NCI-H2107 treated with DMSO at 0.1 percent for 48 hours (cell line): Measurements from ENCODE around the gene DBH.
A peak's percentile ranks its signal among the peaks of the same experiment; 100 is the strongest.
"Not testable (repeated sequence)": the region's sequence is repeated elsewhere in the genome, so short reads cannot be mapped to it uniquely, and the experiment has no call there.

Experiments
- DNase-seq: peaks from one replicate; lab custom pipeline; 2025; ENCODE audit not compliant: unreplicated experiment; lab: John Stamatoyannopoulos, UW

DBH gene

DNA sequence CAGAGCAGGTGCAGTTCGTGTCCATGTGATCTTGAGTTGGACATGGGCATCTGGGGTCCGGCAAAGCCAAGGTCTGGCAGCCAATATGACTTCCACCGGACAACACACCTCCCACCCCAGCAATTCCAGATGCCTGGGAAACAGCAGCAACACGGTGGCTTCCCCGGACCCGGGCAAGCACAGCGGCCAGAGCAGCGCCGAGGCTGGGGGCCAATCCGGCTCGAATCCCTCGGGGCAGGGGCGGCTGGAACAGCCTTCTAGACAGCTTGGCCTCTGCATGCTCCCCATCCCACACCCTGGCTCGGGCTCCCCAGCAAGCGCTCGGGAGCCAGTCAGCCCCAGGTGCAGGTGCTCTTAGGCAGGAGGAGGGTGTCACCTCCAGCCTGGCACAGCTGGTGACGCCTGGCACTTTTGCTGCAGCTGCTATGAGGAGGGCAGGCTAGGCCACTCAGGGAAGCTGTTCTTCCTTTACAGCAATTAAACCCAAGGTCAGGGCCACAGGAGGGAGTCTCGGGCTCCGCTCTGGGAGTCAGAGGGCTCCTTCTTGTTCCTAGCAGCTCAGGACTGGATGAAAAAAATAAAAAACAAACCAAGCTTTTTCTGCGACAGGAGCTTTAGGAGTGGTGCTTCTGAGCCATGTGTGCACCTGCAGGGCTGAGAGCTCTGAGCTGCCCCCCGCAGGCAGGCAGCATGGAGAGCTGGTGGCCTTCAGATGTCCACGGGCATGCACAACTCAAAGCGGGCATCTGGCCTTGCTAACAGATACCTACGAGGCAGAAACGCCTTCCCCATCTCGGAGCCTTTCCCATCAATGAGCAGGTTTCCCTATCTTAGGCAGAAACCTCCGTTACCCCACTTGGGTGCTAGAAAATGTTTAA is 28.2 kb downstream of the DBH start:
- peak; percentile 89 for DNase-seq

DNA sequence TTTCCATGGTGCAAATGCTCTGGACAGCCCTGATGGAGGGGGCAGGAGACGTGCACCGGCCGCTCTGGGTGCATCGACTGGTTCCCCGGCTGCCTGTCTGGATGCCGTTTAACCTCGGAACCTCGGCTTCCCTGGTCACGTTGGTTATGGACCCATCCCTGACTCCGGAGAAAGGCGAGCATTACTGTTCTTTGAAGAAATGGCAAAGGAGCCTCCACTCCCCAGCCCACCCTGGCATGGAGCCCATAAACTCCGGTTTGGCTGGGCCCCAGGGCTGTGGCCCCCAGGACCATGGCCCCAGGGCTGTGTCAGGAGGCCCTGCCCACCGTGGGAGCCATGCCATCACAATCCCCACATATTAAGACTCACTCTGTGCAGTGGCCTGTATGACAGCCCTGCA is 28.9 kb downstream of the DBH start:
- DNase-seq: no peak

DNA sequence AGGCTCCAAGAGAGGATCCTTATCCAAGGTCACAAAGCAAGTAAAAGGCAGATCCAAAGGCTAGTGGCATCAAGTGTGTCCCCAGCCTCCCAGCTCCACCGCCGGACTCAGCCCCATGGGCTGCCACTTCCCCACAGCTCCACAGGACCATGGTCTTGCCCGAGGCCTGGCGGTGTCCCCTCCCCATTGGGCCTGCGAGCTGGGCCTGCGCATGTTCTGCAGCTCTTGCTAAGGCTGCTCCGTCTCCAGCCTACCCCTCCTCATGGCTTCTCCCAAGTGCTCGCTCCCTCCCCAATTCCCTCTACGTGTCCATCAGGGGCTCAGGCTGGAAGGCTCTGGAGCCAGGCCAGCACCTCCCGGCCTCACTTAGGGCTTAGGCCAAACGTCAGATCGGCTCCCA is 29.4 kb downstream of the DBH start:
- no peak for DNase-seq

DNA sequence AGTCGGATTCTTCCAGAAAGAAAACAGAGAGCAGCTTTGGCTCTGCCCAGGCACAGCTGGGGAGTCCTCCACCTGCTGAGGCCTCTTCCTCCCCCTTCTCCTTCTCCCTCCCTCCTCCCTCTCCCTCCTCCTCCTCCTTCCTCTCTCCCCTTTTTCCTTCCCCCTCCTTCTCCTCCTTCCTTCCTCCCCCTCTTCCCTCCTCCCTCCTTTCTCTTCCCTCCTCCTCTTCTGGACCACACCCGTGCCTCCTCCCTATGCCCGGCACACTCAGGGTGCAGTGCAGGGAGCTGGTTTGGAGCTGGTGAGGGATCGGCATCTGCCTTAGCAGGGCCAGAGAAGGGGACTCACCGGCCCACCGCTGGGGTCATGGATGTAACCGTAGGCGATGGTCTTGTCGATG is 30.2 kb downstream of the DBH start:
- DNase-seq: no peak

DNA sequence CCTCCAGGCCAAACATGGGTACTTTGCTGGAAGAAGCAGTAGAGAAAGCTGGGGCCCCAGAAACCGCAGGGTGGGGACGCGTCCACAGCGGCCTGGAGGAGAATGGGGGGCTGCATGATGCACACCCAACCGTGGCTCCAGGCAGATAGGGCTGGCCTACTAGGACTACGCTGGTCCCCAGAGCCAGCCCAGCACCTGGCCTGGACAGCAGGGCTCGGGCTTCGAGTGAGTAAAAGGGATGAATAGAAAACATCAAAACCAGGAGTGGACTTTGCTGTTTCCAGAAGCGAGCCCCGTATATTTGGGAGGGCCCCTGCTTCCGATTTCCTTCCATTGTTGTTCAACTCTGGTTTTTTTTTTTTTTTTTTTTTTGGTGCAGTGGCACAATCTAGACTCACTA is 30.7 kb downstream of the DBH start:
- no peak for DNase-seq

DNA sequence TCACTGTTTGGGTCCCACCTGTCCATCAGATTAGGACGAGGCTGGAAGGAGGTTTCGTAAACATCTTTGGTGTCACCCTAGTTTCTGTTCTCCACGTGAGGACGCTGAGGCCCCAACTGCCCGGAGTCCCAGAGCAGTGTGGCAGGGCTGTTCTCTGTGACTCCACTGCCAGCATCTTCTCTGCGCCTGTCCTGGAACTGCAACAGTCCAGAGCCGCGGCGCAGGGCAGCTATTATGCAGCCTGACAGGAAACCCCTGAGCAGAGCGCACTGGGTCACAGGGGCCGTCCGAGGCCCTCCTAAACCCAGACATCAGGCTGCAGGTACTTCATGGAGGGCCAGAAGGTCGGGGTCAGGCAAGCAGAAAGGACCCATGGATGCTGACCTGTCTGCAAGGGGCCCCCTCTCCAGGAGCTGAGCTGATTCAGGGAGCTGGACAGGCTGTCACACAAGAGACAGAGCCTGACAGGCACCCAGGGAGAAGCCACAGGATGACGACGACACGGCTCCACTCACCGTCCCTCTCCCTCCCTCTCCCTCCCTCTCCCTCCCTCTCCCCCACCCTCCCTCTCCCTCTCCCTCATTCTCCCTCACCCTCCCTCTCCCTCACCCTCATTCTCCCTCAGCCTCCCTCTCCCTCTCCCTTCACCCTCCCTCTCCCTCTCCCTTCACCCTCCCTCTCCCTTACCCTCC is 31.7 kb downstream of the DBH start:
- no peak for DNase-seq

DNA sequence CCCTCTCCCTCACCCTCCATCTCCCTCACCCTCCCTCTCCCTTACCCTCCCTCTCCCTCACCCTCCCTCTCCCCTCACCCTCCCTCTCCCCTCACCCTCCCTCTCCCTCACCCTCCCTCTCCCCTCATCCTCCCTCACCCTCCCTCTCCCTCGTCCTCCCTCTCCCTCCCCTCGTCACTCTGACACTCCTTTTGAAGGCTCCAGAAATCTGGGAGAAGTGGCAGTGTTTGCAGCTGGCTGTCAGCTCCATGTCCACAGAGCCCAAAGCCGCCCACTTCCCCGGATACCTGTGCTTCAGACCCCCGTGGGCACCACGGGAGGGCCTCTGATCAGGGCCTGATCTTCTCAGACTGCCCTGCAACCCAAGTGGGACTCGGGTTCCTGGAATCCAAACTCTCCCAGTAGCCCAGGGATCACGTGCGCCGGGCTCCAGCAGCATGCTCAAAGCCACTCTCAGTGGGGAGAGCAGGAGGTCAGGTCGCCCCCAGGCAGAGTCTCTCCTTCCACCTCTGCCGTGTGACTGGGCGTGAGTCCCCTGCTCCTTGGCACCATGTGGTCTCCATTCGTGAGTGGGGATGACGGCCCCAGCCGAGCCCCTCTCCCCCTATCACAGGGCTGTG is 33.1 kb downstream of the DBH start:
- no peak for DNase-seq

DNA sequence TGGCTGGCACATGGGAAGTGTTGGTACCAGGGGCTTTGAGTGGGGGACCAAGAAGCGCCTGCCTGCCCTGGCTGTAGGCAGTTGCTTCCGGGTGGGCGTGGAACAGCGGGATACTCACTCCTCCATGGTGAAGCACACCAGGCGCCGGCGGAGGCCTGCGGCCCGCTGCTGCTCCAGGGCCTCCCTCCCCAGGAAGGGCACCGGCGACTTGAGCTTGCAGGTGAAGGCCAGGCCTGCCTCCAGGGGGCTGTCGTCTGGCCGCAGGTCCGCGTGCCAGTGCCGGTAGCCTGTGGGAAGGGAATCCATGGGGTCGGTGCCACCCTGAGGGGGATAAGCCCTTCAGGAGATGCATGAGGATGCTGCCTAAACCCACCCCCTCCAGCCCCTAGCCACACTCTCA is 34.3 kb downstream of the DBH start:
- no peak for DNase-seq

DNA sequence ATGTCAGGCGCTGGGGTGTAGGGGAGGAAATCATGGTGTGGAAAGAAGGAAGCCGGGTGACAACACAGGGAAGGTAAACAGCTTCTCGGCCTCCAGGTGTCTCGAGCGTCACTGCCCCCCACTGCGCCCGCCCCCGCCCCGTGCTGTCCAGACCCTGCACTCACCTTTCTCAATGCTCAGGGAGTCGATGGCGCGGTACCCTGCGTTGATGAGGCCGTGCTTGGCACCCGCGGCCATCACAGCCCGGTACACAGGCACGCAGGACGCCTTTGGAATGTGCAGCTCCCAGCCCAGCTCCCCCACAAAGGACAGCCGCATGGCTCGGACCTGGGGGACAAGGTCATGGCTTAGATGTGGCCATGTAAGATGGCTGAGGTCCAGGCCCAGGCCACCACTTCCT is 35.2 kb downstream of the DBH start:
- no peak for DNase-seq

DNA sequence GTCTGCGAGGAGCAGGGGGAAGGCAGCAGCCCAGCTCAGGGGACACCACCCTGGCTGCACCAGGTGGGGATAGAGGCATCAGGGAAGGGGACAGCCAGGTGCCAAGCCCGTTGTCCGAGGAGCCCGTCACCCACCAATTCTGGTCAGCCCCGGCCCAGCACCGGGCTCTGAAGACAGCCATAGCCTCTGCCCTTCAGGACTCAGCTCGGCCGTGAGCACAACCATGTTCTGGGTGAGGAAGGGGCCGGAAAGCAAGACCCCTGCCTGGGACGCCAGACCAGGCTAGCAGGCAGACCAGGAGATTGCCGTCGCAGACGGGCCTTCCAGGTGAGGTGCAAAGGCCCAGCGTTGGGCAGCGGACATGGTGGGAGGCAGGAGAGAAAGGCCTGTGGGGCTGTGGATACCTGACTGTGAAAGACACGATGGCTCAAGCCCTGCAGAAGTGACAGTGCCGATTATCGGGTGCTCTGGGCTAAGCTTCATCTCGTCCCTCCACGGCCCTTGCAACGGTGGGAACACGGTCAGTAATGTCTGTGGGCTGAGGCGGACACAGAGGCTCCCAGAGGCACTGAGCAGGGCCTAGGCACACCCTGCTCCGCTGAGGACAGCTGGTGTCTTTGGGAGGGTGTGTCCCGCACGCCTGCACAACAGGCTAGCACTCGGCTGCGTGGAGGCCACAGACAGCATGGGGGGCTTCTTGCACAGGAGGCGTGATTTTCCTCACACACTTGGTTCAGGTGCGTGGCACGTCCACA is 36.5 kb downstream of the DBH start:
- DNase-seq: no peak

DNA sequence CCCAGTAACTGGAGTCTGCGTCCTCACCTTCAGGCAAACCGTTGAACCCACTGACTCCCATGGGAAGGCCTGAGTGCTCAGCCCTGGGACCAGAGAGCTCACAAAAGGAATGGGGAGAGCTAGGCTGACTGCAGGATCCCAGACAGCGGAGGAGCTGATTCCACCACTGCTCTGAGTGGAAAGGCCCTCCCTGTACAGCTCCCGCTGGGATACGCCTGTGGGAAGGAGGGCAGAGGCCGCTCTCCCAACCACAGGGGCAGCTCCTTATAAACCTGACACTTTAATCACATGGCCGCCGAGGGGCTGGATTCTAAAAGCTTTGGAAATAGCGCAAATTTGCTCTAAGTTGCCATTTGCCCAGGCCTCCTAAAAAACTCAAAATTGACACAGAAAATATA is 37.1 kb downstream of the DBH start:
- peak; percentile 66 for DNase-seq

DNA sequence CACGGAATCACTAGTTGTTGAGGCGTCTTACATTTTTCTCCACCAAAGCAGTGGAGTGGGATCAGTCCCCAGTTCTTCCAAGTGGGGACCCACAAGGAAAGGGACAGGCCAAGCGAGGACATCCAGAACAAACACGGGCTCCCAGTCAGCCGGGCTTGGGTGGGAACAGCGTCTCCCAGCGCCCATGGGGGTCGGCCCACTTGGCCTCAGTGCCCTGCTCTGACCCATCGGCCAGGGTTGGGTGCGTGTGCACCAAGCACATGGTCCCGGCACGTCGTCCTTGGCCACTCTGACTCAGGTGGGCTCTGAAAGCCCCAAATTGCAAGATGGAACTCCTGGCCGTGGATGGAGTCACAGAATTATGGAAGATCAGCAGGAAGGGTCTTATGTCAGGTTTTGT is 37.9 kb downstream of the DBH start:
- DNase-seq: no peak

DNA sequence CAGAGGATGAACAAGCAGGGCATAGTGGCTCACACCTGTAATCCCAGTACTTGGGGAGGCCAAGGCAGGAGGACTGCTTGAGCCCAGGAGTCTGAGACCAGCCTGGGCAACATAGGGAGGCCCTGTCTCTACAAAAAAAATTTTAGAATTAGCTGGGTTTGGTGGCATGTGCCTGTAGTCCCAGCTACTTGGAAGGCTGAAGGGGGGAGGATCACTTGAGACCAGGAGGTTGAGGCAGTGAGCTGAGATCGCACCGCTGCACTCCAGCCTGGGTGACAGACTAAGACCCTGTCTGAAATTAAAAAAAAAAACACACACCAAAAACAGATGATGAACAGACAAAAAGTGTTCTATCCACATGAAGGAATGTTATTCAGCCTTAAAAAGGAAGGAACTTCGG is 39.6 kb downstream of the DBH start:
- not testable (repeated sequence) for DNase-seq

DNA sequence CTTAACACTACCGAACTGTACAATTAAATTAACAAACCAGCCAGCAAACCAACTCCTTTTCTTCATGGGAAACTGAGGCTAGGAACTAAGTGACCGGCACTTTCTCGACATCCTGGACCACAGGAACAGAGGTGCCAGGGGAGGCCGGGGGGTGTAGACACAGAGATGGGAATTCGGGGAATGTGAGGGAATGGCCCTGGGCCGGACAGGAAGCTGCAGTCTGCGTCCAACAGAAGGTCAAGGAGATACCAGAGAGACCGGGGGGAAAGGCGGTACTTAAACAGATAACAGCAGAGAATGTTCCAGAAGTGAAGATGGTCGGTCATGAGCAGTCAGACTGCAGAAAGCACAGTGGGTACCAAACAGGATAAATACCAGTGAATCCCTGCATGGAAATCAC is 40.3 kb downstream of the DBH start:
- no peak for DNase-seq

DNA sequence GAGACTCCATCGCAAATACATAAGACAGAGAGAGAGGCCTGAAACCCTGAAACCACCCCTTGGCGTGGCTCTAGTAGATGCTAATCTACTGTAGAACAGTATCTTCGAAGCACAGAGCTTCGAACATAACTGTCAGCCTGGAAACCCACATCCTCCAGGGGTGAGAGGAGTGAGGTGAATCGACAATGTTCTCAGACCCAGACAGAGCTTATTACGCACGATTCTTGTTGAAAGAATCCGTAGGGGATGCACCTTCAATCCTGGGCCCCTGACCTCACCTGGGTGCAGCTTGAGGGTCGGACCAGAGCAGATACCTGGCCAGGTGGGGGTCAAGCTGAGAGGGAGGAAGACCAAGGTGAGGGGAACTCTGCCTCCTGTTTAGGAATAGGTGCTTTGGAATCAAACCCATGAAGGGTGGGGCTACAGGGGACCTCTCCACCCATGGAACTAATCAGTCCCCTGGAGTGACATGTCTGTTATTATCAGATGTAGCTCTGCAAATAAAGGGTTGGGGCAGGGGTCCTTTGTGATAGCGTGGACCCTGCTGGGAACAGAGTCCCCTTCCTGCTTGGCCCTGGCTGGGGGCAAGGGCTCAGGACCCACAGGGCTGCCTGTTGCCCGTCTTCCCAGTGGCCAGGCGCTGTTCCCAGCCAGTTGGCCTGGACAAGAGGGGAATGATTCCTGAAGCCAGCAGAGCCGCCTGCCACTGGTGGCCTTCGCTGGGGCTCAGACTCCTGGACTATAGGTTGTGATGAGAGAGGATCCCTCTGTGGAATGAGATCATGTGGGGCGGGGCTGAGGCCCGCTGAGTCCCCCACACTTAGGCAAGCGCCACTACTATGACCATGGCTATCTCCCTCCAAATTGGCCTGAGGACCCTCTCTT is 41.2 kb downstream of the DBH start:
- no peak for DNase-seq

DNA sequence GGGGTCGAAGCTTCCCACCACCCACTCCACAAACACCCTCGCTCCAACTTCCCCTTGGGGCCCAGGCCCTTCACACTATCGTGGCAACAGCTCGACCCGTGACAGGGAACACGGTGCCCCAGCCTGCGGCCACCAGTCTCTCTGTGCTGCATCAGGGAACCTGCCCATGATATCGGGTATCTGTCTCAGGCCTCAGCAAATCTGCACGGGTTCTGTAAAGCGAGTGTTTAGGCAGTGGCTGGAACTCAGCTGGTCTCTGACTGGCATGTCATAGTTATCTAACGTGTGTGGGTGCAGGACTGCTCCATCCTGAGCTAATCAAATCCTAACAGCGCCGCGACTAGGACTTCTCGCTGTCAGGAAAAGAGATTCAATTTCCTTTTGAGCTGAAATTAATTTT is 42.9 kb downstream of the DBH start:
- no peak for DNase-seq

DNA sequence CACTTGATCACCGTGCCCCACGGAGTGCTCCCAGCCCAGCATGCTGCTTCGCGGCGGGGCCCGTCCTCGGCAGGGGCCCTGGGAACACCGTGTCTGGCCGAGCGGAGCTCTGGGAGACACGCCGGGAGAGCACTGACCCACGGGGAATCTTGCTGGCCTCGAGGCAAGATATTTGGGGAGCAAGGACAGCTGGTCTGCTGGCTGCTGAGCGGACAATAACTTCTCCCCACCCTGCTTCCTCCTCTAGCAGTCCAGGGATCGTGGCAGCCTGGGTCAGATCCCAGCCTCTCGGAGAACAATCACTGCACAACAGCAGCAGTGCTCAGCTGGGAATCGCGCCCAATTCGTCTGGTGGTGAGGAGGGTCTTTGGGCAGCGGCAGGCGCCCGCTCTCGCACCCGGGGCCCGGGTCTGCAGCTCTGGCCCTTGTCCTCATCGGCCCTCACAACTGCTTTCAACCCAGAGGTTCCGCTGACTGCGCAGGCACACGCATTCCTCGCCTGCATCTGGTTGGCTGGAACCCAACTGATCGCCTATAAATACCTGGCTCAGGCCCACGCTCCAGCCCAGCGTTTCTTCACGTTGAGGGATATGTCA is 43.4 kb downstream of the DBH start:
- no peak for DNase-seq

DNA sequence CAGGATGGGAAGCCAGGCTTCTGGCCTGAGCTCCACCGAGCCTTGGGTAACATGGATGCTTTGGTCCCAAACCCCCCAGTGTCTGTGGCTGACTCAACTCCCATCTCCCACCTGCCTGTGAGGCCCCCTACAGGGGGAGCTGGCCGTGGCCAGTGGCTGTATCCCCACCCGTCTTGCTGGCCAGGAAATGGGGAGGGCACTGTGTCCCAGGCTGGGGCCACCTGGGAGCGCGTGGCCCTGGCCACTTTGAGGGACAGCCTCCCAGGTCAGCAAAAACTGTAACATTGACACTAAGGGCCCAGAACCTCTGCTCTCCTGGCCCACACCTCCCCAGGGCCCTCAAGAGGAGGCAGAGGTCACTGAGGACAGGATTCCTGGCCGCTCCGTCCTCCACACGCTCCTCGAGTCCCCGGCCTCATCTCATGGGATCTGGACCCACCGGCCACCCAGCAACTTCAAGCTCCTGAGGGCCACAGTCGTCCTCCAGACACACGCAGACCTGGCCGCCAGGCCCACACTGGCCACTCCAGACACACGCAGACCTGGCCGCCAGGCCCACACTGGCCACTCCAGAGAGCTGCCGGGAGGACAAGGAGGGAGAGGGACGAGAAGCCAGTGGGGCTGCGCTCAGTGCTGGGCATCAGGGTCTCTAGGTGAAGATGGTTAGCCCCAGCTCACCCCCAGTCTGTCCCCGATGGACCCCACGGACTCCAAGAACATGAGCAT is 44.2 kb downstream of the DBH start:
- DNase-seq: no peak

DNA sequence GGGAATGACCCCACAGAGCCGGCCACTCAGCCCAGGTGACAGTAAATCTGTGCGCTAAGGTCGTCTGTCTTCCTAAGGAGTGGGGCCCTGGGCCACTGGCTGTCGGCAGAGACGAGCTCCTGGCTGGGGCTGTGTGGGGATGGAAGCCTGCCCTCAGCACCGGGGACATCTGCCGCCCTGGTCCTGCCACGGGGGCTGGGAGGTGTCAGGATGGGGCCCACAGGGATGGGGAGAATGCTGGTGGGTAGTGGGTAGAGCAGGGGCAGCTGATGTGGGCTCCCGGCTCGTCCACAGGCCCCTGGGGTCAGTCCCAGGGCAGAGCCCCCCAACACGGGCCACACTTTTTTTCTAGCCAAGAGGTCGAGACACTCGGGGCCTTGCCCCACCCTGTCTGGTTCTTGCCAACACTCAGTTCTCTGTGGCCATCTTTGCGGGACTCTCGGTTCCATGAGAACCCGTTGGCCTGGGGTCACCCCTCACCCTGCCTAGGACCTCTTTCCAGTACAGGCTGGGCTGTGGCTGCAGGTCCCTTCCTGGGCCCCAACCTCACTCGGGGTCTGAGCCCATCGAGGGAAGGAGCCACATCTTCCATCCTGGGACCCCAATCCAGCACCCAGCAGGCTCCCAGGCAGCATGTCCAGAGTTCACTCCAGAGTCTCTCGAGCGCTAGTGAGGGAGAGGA is 45.0 kb downstream of the DBH start:
- DNase-seq: no peak
